ENCODE measurements around the gene B2M.
A peak's percentile ranks its signal among the peaks of the same experiment; 100 is the strongest.
"Not testable (repeated sequence)": the region's sequence is repeated elsewhere in the genome, so short reads cannot be mapped to it uniquely, and the experiment has no call there.

B2M gene

GRCh38 chr15:44715142-44715796 is 4.0 kb downstream of the B2M start:
- DNase-seq = no peak
- no peak for TF ChIP-seq GATA1 (IDR thresholded peaks at IDR 0.05; ENCODE audit: low read depth, low read length)
- no peak for TF ChIP-seq POLR2A (IDR thresholded peaks at IDR 0.05; ENCODE audit: low read length)

DNA sequence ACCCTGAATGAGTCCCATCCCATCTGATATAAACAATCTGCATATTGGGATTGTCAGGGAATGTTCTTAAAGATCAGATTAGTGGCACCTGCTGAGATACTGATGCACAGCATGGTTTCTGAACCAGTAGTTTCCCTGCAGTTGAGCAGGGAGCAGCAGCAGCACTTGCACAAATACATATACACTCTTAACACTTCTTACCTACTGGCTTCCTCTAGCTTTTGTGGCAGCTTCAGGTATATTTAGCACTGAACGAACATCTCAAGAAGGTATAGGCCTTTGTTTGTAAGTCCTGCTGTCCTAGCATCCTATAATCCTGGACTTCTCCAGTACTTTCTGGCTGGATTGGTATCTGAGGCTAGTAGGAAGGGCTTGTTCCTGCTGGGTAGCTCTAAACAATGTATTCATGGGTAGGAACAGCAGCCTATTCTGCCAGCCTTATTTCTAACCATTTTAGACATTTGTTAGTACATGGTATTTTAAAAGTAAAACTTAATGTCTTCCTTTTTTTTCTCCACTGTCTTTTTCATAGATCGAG is 4.5 kb downstream of the B2M start:
- DNase-seq = no peak
- no peak for TF ChIP-seq GATA1 (IDR thresholded peaks at IDR 0.05; ENCODE audit: low read depth, low read length)

DNA sequence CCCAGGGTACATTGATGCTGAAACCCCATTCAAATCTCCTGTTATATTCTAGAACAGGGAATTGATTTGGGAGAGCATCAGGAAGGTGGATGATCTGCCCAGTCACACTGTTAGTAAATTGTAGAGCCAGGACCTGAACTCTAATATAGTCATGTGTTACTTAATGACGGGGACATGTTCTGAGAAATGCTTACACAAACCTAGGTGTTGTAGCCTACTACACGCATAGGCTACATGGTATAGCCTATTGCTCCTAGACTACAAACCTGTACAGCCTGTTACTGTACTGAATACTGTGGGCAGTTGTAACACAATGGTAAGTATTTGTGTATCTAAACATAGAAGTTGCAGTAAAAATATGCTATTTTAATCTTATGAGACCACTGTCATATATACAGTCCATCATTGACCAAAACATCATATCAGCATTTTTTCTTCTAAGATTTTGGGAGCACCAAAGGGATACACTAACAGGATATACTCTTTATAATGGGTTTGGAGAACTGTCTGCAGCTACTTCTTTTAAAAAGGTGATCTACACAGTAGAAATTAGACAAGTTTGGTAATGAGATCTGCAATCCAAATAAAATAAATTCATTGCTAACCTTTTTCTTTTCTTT is 5.8 kb downstream of the B2M start:
- TF ChIP-seq POLR2A (IDR thresholded peaks at IDR 0.05; ENCODE audit: low read length) (no peak), GATA1 (IDR thresholded peaks at IDR 0.05; ENCODE audit: low read depth, low read length) (no peak)

GRCh38 chr15:44718180-44718926 is 7.0 kb downstream of the B2M start:
- no peak for DNase-seq
- TF ChIP-seq GATA1 (IDR thresholded peaks at IDR 0.05; ENCODE audit: low read depth, low read length) = no peak
- TF ChIP-seq POLR2A (IDR thresholded peaks at IDR 0.05; ENCODE audit: low read length) = no peak

More for the DNA sequence above, 5.8 kb downstream of the B2M start:
- no peak for DNase-seq

DNA sequence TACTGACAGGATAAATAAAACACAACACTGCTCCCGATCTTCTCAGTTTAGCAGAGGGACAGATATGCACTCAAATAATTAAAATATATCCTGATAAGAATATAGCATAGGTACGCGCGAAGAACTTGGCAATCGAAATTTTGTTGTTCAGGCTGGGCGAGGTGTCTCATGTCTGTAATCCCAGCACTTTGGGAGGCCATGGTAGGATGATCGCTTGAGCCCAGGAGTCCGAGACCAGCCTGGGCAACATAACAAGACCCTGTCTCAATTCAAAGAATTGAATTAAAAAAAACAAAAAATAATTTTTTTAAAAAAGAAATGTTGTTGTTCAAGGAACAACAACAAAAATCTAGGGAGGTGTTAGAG is 7.6 kb downstream of the B2M start:
- TF ChIP-seq GATA1 (IDR thresholded peaks at IDR 0.05; ENCODE audit: low read depth, low read length) (no peak), POLR2A (IDR thresholded peaks at IDR 0.05; ENCODE audit: low read length) (no peak)
- no peak for DNase-seq

DNA sequence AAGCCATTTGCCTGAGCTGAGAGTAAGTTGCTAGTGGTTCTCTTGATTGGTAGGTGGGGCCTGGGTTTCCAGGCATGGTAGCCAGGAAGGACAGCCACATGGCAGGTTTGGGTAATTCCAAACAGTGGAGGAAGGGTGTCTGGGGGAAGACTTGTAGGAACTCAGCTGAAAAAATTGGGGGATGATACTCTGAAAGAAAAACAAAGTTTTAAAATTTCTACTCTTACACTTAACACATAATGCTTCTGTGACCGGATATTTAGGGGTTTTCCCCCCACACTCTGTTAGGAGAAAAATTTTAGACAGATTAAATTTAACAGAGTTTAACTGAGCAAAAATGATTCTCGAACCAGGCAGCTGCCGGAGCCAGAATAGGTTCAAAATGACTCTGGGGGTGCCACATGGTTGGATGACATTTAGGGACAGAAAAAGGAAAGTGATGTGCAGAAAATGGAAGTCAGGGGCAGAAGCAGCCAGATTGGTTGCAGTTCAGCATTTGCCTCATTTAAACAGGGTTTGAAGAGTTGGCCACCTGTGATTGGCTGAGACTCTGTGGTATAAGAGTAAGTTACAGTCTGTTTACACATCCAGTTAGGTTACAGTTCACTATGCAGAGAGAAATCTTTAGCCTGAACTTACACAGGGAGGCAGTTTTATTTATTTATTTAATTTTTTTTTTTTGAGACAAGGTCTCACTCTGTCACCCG is 8.1 kb downstream of the B2M start:
- TF ChIP-seq POLR2A (IDR thresholded peaks at IDR 0.05; ENCODE audit: low read length) (no peak), GATA1 (IDR thresholded peaks at IDR 0.05; ENCODE audit: low read depth, low read length) (no peak)
- DNase-seq = no peak

DNA sequence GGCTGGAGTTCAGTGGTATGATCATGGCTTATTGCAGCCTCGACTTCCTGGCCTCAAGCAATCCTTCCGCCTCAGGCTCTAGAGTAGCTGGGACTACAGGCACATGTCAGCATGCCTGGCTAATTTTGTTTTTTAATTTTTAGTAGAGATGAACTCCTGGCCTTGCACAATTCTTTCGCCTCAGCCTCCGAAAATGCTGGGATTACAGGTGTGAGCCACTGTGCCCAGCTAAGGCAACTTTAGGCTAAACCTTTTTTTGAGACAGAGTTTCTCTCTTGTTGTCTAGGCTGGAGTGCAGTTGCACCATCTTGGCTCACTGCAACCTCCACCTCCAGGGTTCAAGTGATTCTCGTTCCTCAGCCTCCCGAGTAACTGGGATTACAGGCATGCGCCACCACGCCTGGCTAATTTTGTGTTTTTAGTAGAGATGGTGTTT is 8.7 kb downstream of the B2M start:
- not testable (repeated sequence) for DNase-seq

- no peak for TF ChIP-seq GATA1 (IDR thresholded peaks at IDR 0.05; ENCODE audit: low read depth, low read length)
- no peak for TF ChIP-seq POLR2A (IDR thresholded peaks at IDR 0.05; ENCODE audit: low read length)
- DNase-seq = no peak
Measured at GRCh38 chr15:44720460-44721176, 9.3 kb downstream of the B2M start.

GRCh38 chr15:44722011-44722410 is 10.7 kb downstream of the B2M start:
- TF ChIP-seq POLR2A (IDR thresholded peaks at IDR 0.05; ENCODE audit: low read length) = no peak
- no peak for TF ChIP-seq GATA1 (IDR thresholded peaks at IDR 0.05; ENCODE audit: low read depth, low read length)
- no peak for DNase-seq

GRCh38 chr15:44726136-44726535 is 14.8 kb downstream of the B2M start:
- peak in 1 of 2 experiments; percentile 14 for DNase-seq
- TF ChIP-seq GATA1 (IDR thresholded peaks at IDR 0.05; ENCODE audit: low read depth, low read length) = no peak
- no peak for TF ChIP-seq POLR2A (IDR thresholded peaks at IDR 0.05; ENCODE audit: low read length)

DNA sequence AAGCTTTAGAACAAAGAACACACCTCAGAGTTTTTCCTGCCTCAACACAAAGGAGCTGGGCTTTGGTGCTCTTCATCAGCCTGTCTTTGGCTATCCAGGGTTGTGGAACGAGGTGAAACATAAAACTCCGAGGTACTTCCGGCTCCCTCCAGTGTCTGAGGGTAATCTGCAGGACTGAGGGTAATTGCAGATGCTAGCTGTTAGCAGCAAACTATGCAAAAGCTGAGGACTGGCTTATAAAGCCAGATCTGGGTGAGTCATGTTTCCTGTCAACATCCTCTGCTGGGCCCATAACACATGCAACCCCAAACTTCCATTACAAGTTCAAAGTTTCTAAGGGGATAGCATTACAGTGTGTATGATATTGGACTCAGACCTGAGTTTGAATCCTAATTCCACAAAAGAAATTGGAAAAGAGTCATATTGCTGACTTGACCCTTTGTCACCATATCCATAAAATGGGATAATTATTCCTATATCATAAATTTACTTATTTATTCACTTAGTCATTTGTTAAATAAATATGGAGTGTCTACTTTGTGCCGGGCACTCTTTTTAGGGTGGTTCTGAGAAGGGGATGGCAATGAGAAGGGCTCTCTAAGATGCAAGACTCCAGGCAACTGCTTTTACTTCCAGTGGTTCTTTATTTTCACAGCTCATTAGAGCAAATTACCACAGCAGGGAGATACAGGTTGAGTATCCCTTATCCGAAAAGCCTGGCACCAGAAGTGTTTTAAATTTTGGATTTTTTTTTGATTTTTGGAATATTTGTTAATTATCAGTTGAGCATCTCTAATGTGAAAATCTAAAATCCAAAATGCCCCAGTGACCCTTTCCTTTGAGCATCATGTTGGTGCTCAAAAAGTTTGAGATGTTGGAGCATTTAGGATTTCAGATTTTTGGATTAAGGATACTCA is 15.5 kb downstream of the B2M start:
- no peak for TF ChIP-seq GATA1 (IDR thresholded peaks at IDR 0.05; ENCODE audit: low read depth, low read length)
- TF ChIP-seq POLR2A (IDR thresholded peaks at IDR 0.05; ENCODE audit: low read length) = peak; percentile 58

GRCh38 chr15:44727485-44728231 is 16.3 kb downstream of the B2M start:
- peak in 1 of 2 experiments; percentile 32 for DNase-seq
- TF ChIP-seq POLR2A (IDR thresholded peaks at IDR 0.05; ENCODE audit: low read length) = no peak

More for the DNA sequence above, 15.5 kb downstream of the B2M start:
- DNase-seq = peak in 1 of 2 experiments; percentile 55

GRCh38 chr15:44728232-44728575 is 16.9 kb downstream of the B2M start:
- not testable (repeated sequence) for DNase-seq

Measured in erythroblast (primary cell).